GM23338 (cell line): Measurements from ENCODE around the gene ACOX3. TPM values are rescaled to one million over a fixed set of nuclear protein-coding genes. Genes with fewer than 3 reads are reported as not detected.

Experiments
- ATAC-seq: fragments of 200-7000 bp; cut with Tn5 transposase; 3 replicates; pipeline ENCODE4 v1.9.1; 2020
- DNase-seq: peaks from one replicate; pipeline ENCODE4 v3.0.0-alpha.2; 2015; ENCODE audit warnings: low spot score
- H2AFZ ChIP-seq: fragments of 200-600 bp; sonication (generic); 2 replicates; pipeline ENCODE4 v1.8.0; 2016; ENCODE audit warnings: antibody characterized with exemption, mild to moderate bottlenecking, moderate library complexity
- H3F3A ChIP-seq: fragments of 200-600 bp; sonication (generic); replicated peaks from 2 replicates; pipeline ENCODE4 v1.8.0; 2017; ENCODE audit warnings: antibody characterized with exemption, mixed run types, low read depth
- H3K27ac ChIP-seq: fragments of 200-600 bp; sonication (generic); 2 replicates; pipeline ENCODE4 v1.6.1; 2016; ENCODE audit warnings: low read depth
- H3K27me3 ChIP-seq: fragments of 200-600 bp; sonication (generic); 2 replicates; pipeline ENCODE4 v1.8.0; 2016; ENCODE audit warnings: mild to moderate bottlenecking, mixed run types, moderate library complexity; ENCODE audit not compliant: insufficient read depth
- H3K36me3 ChIP-seq: fragments of 200-600 bp; sonication (generic); 2 replicates; pipeline ENCODE4 v1.8.0; 2016; ENCODE audit warnings: mild to moderate bottlenecking; ENCODE audit not compliant: insufficient read depth
- H3K4me1 ChIP-seq: fragments of 200-600 bp; sonication (generic); 2 replicates; pipeline ENCODE4 v1.8.0; 2016; ENCODE audit warnings: mild to moderate bottlenecking, moderate library complexity; ENCODE audit not compliant: insufficient read depth
- H3K4me2 ChIP-seq: fragments of 200-600 bp; sonication (generic); 2 replicates; pipeline ENCODE4 v1.7.1; 2017; ENCODE audit warnings: mixed run types
- H3K4me3 ChIP-seq: fragments of 200-600 bp; sonication (generic); 2 replicates; pipeline ENCODE4 v1.6.1; 2016; ENCODE audit warnings: mixed run types
- H3K79me2 ChIP-seq: fragments of 200-600 bp; sonication (generic); replicated peaks from 2 replicates; pipeline ENCODE4 v1.8.0; 2017; ENCODE audit warnings: mild to moderate bottlenecking; ENCODE audit not compliant: insufficient read depth
- H3K9me2 ChIP-seq: fragments of 200-600 bp; sonication (generic); 2 replicates; pipeline ENCODE4 v1.8.0; 2017; ENCODE audit not compliant: insufficient read depth
- H4K20me1 ChIP-seq: fragments of 200-600 bp; sonication (generic); replicated peaks from 2 replicates; pipeline ENCODE4 v1.8.0; 2017; ENCODE audit warnings: mild to moderate bottlenecking; ENCODE audit not compliant: insufficient read depth
- H3K27ac Mint-ChIP-seq: 2 replicates; pipeline ENCODE4 v1.8.0; 2020; ENCODE audit warnings: inconsistent platforms, mild to moderate bottlenecking, moderate library complexity, mixed read lengths
- H3K27me3 Mint-ChIP-seq: 3 replicates; pipeline ENCODE4 v1.8.0; 2022; ENCODE audit warnings: low read depth, mild to moderate bottlenecking, moderate library complexity, mixed read lengths, inconsistent platforms; ENCODE audit not compliant: insufficient read depth, poor library complexity
- H3K36me3 Mint-ChIP-seq: 3 replicates; pipeline ENCODE4 v1.8.0; 2021; ENCODE audit warnings: low read depth, mild to moderate bottlenecking, inconsistent platforms, moderate library complexity, mixed read lengths
- H3K4me1 Mint-ChIP-seq: 3 replicates; pipeline ENCODE4 v1.8.0; 2020; ENCODE audit warnings: mild to moderate bottlenecking, inconsistent platforms, mixed read lengths
- H3K4me3 Mint-ChIP-seq: 3 replicates; pipeline ENCODE4 v1.8.0; 2021; ENCODE audit warnings: moderate library complexity, mild to moderate bottlenecking, inconsistent platforms, mixed read lengths
- H3K9me3 Mint-ChIP-seq: 3 replicates; pipeline ENCODE4 v1.8.0; 2020; ENCODE audit warnings: moderate library complexity, mild to moderate bottlenecking, inconsistent platforms, mixed read lengths
- CREB1 ChIP-seq: fragments of 250-450 bp; sonication (Bioruptor Pico); IDR thresholded peaks from 2 replicates; pipeline ENCODE4 v1.5.0; 2020; ENCODE audit warnings: low read depth, mild to moderate bottlenecking, moderate library complexity
- CTCF ChIP-seq, 2 experiments: fragments of 200-600 bp in 1 of 2; sonication (generic) in 1 of 2; conservative IDR thresholded peaks; 2 replicates each; pipeline versions ENCODE4 v1.5.1 to v1.6.1; 2016 to 2017; ENCODE audit warnings: antibody characterized with exemption in 2 of 2, low read depth in 2 of 2, mild to moderate bottlenecking in 2 of 2, moderate library complexity in 1 of 2
- ETS1 ChIP-seq: IDR thresholded peaks from 2 replicates; pipeline ENCODE4 v1.6.1; 2016; ENCODE audit warnings: antibody characterized with exemption
- EZH2 ChIP-seq: fragments of 200-600 bp; sonication (generic); IDR thresholded peaks from one replicate; pipeline ENCODE4 v1.8.0; 2017; ENCODE audit warnings: antibody characterized with exemption, mild to moderate bottlenecking, low read depth; ENCODE audit not compliant: unreplicated experiment
- EZH2phosphoT487 ChIP-seq: fragments of 200-600 bp; sonication (generic); IDR thresholded peaks from one replicate; pipeline ENCODE4 v1.8.1; 2018; ENCODE audit warnings: antibody characterized with exemption; ENCODE audit not compliant: unreplicated experiment
- JUNB ChIP-seq: IDR thresholded peaks from one replicate; pipeline ENCODE4 v1.6.1; 2016; ENCODE audit warnings: antibody characterized with exemption; ENCODE audit not compliant: unreplicated experiment
- NANOG ChIP-seq: IDR thresholded peaks from 2 replicates; pipeline ENCODE4 v1.6.1; 2016; ENCODE audit warnings: antibody characterized with exemption, borderline replicate concordance
- POLR2AphosphoS5 ChIP-seq: IDR thresholded peaks from 2 replicates; pipeline ENCODE4 v1.6.1; 2016; ENCODE audit warnings: antibody characterized with exemption, low read depth
- REST ChIP-seq: IDR thresholded peaks from one replicate; pipeline ENCODE4 v1.6.1; 2018; ENCODE audit warnings: antibody characterized with exemption; ENCODE audit not compliant: unreplicated experiment
- STAT1 ChIP-seq: IDR thresholded peaks from one replicate; pipeline ENCODE4 v1.6.1; 2016; ENCODE audit warnings: antibody characterized with exemption; ENCODE audit not compliant: unreplicated experiment
- ZNF114 ChIP-seq: fragments of 250-450 bp; sonication (Bioruptor Pico); IDR thresholded peaks from 2 replicates; pipeline ENCODE4 v1.5.0; 2020; ENCODE audit warnings: mild to moderate bottlenecking, moderate library complexity
- ZNF331 ChIP-seq: fragments of 250-450 bp; sonication (Bioruptor Pico); IDR thresholded peaks from 2 replicates; pipeline ENCODE4 v1.5.0; 2020; ENCODE audit warnings: low read depth, mild to moderate bottlenecking, moderate library complexity
- ZNF462 ChIP-seq: fragments of 250-450 bp; sonication (Bioruptor Pico); IDR thresholded peaks from 2 replicates; pipeline ENCODE4 v1.5.0; 2020; ENCODE audit warnings: mild to moderate bottlenecking, moderate library complexity
- polyA plus RNA-seq: library from polyadenylated mRNA; unstranded; fragments of >200 nt; fragmentation: Nextera tagmentation; extraction: Ambion mirVana; gene quantifications from 2 replicates; pipeline ENCODE4 v1.2.1, GENCODE V29; 2016
- total RNA-seq: library from RNA; depleted of rRNA; stranded (reverse); fragments of >200 nt; shearing (Covaris generic); gene quantifications from 2 replicates; pipeline ENCODE4 v1.2.3, GENCODE V29; 2014

ACOX3 gene
- total and polyA plus RNA-seq, 2 experiments from 2014 or later = 6.4 to 17.2 TPM

GRCh38 chr4:8391071-8391470, 49.5 kb downstream of the ACOX3 start:
- Histone ChIP-seq H3K79me2 (no peaks in the 10 kb centered on the region), H3K4me1 (no peaks in the 10 kb centered on the region; the same call in none of the 2 replicates), H3F3A (no peaks in the 10 kb centered on the region), H3K27me3 (no peaks in the 10 kb centered on the region), H4K20me1 (no peaks in the 10 kb centered on the region; the same call in 1 of the 2 replicates), H3K4me3 (no peak overlapping the region), H2AFZ (no peak overlapping the region), H3K36me3 (no peaks in the 10 kb centered on the region), H3K4me2 (no peak overlapping the region), H3K27ac (no peak overlapping the region), H3K9me2 (no peaks in the 10 kb centered on the region)
- no peak overlapping the region for H3K4me3 Mint-ChIP-seq
- ATAC-seq (no peak), DNase-seq (no peak)
- peaks cover 8% of the 10 kb centered on the region for H3K27me3 Mint-ChIP-seq
- no peaks in the 10 kb centered on the region for H3K36me3 Mint-ChIP-seq
- H3K9me3 Mint-ChIP-seq = no peaks in the 10 kb centered on the region
- H3K27ac Mint-ChIP-seq = no peak overlapping the region
- H3K4me1 Mint-ChIP-seq = peaks cover 13% of the 10 kb centered on the region
- TF ChIP-seq CTCF (conservative IDR thresholded peaks at IDR 0.05; ENCODE audit: low read depth in 2 of 2) (no peak), ETS1 (no peak), JUNB (no peak), NANOG (no peak), ZNF331 (no peak), CREB1 (CRISPR knock-in tag) (no peak), STAT1 (no peak), EZH2 (no peak), ZNF462 (CRISPR knock-in tag) (no peak), ZNF114 (CRISPR knock-in tag) (no peak), EZH2phosphoT487 (no peak), REST (no peak), POLR2AphosphoS5 (no peak)
